Measurements from ENCODE around the gene HOMER2.

The HOMER2 gene

DNA sequence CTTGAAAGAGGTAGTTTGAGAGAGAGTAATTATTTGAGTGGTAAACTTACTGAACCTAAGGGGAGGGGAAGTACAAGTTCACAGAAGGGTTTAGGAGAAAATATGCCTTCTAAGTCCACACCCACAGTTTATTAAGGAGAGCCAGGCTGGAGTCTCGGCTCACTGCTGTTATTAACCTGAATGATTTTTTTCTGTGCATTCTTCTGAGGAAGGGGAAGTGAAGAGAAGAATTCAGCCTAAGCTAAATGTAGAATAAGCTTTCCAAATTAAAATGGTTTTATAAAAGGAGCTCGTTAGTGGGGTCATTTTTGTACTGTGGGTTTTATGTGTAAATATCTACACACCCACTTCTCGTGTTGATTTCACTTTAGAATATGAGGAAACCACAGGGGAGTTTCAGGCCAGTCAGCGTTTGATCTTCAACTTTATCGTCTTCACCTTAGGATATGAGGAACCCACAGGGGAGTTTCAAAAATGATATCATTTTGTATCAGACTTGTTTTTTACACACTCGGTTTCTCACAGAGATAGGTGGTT is 141.6 kb downstream of the HOMER2 start (continued):
- no peak for TF ChIP-seq ZNF70 (CRISPR knock-in tag; IDR thresholded peaks at IDR 0.05)

DNA sequence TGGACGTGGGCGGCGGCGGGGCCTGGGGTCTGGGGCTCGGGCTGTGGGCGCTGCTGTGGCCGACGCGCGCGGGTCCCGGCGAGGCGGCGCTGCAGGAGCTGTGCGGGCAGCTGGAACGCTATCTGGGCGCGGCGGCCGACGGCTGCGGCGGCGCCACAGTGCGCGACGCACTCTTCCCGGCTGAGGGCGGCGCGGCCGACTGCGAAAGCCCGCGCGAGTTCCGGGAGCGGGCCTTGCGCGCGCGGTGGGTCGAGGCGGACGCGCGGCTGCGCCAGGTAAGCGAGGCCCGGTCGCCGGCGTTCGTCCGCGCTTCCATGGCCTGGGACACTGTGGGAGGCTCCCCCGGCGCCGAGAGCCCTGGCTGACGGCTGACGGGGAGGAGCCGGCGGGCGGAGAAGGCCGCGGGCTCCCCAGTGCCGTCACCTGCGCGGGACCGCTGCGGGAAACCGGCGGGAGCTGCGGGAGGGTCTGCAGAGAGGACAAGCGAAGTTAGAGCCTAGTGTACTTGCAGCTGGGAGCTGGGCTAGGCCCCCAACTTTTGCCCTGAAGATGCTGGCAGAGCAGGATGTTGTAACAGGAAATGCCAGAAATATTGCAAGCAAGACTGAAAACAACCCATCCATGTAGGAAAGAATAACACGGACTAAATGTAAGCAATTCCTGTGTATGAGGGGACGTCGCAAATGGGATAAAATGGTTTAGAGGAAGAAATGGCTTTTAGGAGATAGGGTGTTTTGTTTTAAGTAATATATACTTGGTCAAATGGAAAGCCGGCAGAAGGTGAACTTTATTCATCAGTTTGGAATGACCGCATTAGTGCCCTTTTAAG is 142.2 kb downstream of the HOMER2 start:
- ATAC-seq: peak; percentile 36
- TF ChIP-seq, protein P1, sequence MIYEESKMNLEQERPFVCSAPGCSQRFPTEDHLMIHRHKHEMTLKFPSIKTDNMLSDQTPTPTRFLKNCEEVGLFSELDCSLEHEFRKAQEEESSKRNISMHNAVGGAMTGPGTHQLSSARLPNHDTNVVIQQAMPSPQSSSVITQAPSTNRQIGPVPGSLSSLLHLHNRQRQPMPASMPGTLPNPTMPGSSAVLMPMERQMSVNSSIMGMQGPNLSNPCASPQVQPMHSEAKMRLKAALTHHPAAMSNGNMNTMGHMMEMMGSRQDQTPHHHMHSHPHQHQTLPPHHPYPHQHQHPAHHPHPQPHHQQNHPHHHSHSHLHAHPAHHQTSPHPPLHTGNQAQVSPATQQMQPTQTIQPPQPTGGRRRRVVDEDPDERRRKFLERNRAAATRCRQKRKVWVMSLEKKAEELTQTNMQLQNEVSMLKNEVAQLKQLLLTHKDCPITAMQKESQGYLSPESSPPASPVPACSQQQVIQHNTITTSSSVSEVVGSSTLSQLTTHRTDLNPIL (CRISPR knock-in tag; IDR thresholded peaks at IDR 0.05; ENCODE audit: low read depth): no peak
- TF ChIP-seq ISL1 (CRISPR knock-in tag; IDR thresholded peaks at IDR 0.05) (no peak), BACH2 (CRISPR knock-in tag; IDR thresholded peaks at IDR 0.05; ENCODE audit: borderline replicate concordance) (no peak), ZFP30 (CRISPR knock-in tag; IDR thresholded peaks at IDR 0.05) (no peak), ZC3H10 (CRISPR knock-in tag; IDR thresholded peaks at IDR 0.05) (no peak), ZNF565 (CRISPR knock-in tag; conservative IDR thresholded peaks at IDR 0.05; ENCODE audit: low read depth) (no peak), ZFP3 (CRISPR knock-in tag; IDR thresholded peaks at IDR 0.05) (no peak), ZNF8 (CRISPR knock-in tag; IDR thresholded peaks at IDR 0.05) (no peak)
- TF ChIP-seq, protein P2, sequence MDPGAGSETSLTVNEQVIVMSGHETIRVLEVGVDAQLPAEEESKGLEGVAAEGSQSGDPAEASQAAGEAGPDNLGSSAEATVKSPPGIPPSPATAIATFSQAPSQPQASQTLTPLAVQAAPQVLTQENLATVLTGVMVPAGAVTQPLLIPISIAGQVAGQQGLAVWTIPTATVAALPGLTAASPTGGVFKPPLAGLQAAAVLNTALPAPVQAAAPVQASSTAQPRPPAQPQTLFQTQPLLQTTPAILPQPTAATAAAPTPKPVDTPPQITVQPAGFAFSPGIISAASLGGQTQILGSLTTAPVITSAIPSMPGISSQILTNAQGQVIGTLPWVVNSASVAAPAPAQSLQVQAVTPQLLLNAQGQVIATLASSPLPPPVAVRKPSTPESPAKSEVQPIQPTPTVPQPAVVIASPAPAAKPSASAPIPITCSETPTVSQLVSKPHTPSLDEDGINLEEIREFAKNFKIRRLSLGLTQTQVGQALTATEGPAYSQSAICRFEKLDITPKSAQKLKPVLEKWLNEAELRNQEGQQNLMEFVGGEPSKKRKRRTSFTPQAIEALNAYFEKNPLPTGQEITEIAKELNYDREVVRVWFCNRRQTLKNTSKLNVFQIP (CRISPR knock-in tag; IDR thresholded peaks at IDR 0.05; ENCODE audit: borderline replicate concordance, low read depth): no peak
- TF ChIP-seq, protein P3, sequence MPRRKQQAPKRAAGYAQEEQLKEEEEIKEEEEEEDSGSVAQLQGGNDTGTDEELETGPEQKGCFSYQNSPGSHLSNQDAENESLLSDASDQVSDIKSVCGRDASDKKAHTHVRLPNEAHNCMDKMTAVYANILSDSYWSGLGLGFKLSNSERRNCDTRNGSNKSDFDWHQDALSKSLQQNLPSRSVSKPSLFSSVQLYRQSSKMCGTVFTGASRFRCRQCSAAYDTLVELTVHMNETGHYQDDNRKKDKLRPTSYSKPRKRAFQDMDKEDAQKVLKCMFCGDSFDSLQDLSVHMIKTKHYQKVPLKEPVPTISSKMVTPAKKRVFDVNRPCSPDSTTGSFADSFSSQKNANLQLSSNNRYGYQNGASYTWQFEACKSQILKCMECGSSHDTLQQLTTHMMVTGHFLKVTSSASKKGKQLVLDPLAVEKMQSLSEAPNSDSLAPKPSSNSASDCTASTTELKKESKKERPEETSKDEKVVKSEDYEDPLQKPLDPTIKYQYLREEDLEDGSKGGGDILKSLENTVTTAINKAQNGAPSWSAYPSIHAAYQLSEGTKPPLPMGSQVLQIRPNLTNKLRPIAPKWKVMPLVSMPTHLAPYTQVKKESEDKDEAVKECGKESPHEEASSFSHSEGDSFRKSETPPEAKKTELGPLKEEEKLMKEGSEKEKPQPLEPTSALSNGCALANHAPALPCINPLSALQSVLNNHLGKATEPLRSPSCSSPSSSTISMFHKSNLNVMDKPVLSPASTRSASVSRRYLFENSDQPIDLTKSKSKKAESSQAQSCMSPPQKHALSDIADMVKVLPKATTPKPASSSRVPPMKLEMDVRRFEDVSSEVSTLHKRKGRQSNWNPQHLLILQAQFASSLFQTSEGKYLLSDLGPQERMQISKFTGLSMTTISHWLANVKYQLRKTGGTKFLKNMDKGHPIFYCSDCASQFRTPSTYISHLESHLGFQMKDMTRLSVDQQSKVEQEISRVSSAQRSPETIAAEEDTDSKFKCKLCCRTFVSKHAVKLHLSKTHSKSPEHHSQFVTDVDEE (CRISPR knock-in tag; IDR thresholded peaks at IDR 0.05): no peak
- TF ChIP-seq, protein P4, sequence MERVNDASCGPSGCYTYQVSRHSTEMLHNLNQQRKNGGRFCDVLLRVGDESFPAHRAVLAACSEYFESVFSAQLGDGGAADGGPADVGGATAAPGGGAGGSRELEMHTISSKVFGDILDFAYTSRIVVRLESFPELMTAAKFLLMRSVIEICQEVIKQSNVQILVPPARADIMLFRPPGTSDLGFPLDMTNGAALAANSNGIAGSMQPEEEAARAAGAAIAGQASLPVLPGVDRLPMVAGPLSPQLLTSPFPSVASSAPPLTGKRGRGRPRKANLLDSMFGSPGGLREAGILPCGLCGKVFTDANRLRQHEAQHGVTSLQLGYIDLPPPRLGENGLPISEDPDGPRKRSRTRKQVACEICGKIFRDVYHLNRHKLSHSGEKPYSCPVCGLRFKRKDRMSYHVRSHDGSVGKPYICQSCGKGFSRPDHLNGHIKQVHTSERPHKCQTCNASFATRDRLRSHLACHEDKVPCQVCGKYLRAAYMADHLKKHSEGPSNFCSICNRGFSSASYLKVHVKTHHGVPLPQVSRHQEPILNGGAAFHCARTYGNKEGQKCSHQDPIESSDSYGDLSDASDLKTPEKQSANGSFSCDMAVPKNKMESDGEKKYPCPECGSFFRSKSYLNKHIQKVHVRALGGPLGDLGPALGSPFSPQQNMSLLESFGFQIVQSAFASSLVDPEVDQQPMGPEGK (CRISPR knock-in tag; IDR thresholded peaks at IDR 0.05; ENCODE audit: borderline replicate concordance): no peak

DNA sequence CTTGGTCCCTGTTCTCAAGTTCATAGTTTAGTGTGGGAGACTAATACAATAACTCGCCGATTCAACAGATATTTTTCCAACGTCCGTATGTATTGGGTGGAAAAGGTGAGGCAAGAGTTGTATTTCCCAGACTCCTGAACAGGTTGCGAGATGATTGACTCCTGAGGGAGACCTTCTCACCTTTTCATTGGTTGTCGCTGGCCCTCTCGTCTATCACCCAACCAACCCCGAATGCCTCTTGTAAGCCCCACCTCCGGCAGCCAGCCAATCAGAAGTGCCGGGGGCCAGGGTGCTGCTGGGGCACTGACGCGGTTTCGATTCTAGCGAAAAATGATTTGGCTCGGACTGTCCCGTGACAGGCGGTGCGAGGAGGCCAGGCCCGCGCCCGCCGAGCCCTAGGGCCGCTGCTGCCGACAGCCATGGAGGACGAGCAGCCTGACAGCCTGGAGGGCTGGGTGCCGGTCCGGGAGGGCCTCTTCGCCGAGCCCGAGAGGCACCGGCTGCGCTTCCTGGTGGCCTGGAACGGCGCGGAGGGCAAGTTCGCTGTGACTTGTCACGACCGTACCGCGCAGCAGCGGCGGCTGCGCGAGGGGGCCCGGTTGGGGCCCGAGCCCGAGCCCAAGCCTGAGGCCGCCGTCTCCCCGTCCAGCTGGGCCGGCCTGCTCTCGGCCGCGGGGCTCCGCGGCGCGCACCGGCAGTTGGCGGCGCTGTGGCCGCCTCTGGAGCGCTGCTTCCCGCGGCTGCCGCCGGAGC is 143.0 kb downstream of the HOMER2 start, which contains the start of gene WHAMM:
Gene WHAMM (plus strand): TSS at position 321 of the 753 bp plus-strand sequence. CDS start 99 bp downstream, at position 420.
- TF ChIP-seq RARB (CRISPR knock-in tag; IDR thresholded peaks at IDR 0.05) (no peak), GLIS3 (CRISPR knock-in tag; IDR thresholded peaks at IDR 0.05) (no peak), ISL1 (CRISPR knock-in tag; IDR thresholded peaks at IDR 0.05) (no peak), SNAI2 (CRISPR knock-in tag; IDR thresholded peaks at IDR 0.05) (peak; percentile 35; the same call in 1 of the 2 replicates), OSR1 (CRISPR knock-in tag; IDR thresholded peaks at IDR 0.05) (no peak), TOX (CRISPR knock-in tag; IDR thresholded peaks at IDR 0.05; ENCODE audit: borderline replicate concordance) (no peak), ZNF70 (CRISPR knock-in tag; IDR thresholded peaks at IDR 0.05) (no peak)
- TF ChIP-seq, protein P1 (CRISPR knock-in tag; IDR thresholded peaks at IDR 0.05; ENCODE audit: low read depth): no peak
- ATAC-seq: peak; percentile 99

All from SK-N-SH treated with all-trans-retinoic acid at 6 μM for 48 hours (cell line).